Vagina (tissue), 2 donors: ENCODE measurements around the gene SUSD6. TPM values are rescaled to one million over a fixed set of nuclear protein-coding genes. Genes with fewer than 3 reads are reported as not detected.
A peak's percentile ranks its signal among the peaks of the same experiment; 100 is the strongest.

Experiments
- DNase-seq, 2 donors: peaks; one replicate each; pipeline ENCODE4 v3.0.0-alpha.2; 2017; ENCODE audit errors: extremely low spot score in 2 of 2
- H3K27ac ChIP-seq: fragments of 200-600 bp; sonication (generic); one replicate; pipeline ENCODE4 v1.5.1; 2019
- H3K27me3 ChIP-seq: fragments of 200-600 bp; sonication (generic); one replicate; pipeline ENCODE4 v1.5.1; 2019
- H3K36me3 ChIP-seq, 2 donors: fragments of 200-600 bp; sonication (generic); one replicate each; pipeline ENCODE4 v1.5.1; 2017 to 2019
- H3K4me1 ChIP-seq: fragments of 200-600 bp; sonication (generic); one replicate; pipeline ENCODE4 v1.5.1; 2019
- H3K4me3 ChIP-seq, 2 donors: fragments of 200-600 bp; sonication (generic); 1 replicate in 1 of 2; 2 replicates in 1 of 2; pipeline ENCODE4 v1.5.1; 2016 to 2019
- H3K9me3 ChIP-seq: fragments of 200-600 bp; sonication (generic); one replicate; pipeline ENCODE4 v1.5.1; 2019
- CTCF ChIP-seq, 3 experiments: fragments of 450-650 bp in 2 of 3; fragments of 200-600 bp in 1 of 3; sonication (generic) in 1 of 3; IDR thresholded peaks; one replicate each; pipeline ENCODE4 v1.5.1; 2017 to 2019; ENCODE audit warnings: antibody characterized with exemption in 3 of 3, mild to moderate bottlenecking in 2 of 3, moderate library complexity in 2 of 3
- POLR2A ChIP-seq, 2 donors: fragments of 450-650 bp; IDR thresholded peaks; one replicate each; pipeline ENCODE4 v1.6.1; 2017; ENCODE audit warnings: antibody characterized with exemption in 2 of 2, mild to moderate bottlenecking in 2 of 2, moderate library complexity in 2 of 2
- POLR2AphosphoS5 ChIP-seq, 2 donors: sonication (generic); formaldehyde crosslinking; IDR thresholded peaks; one replicate each; pipeline ENCODE4 v1.9.0; 2017; ENCODE audit warnings: antibody characterized with exemption in 2 of 2, mild to moderate bottlenecking in 2 of 2, low read depth in 1 of 2; ENCODE audit not compliant: insufficient read depth in 1 of 2
- intact Hi-C: fragments of 100-400 bp; cut with DNase I; formaldehyde crosslinking; loops from one replicate; pipeline ENCODE4 v1.15.1; 2023
- total RNA-seq: library from RNA; depleted of rRNA; stranded (reverse); fragments of >200 nt; gene quantifications from one replicate; pipeline ENCODE4 v1.2.3, GENCODE V29; 2016

Gene SUSD6
- total RNA-seq, 1 donor from 2014 or later, result 36.6 TPM

GRCh38 chr14:69581316-69581935, 30.0 kb upstream of the SUSD6 start:
- no peak for TF ChIP-seq POLR2A (IDR thresholded peaks at IDR 0.05)
- TF ChIP-seq POLR2AphosphoS5 (IDR thresholded peaks at IDR 0.05; ENCODE audit: insufficient read depth in 1 of 2, low read depth in 1 of 2), result no peak
- no peak for TF ChIP-seq CTCF (IDR thresholded peaks at IDR 0.05)
- Histone ChIP-seq H3K27me3 (no peaks in the 10 kb centered on the region), H3K36me3 (no peaks in the 10 kb centered on the region), H3K27ac (no peak overlapping the region), H3K4me1 (peaks cover 9% of the 10 kb centered on the region), H3K4me3 (no peak overlapping the region), H3K9me3 (no peaks in the 10 kb centered on the region)
- intact Hi-C loops, result no loop called here
- DNase-seq, result no peak

- no peak overlapping the region for H3K4me3 ChIP-seq
- no peaks in the 10 kb centered on the region for H3K27me3 ChIP-seq
- H3K9me3 ChIP-seq, result no peaks in the 10 kb centered on the region
- H3K27ac ChIP-seq, result no peak overlapping the region
- TF ChIP-seq POLR2A (IDR thresholded peaks at IDR 0.05) (no peak), POLR2AphosphoS5 (IDR thresholded peaks at IDR 0.05; ENCODE audit: insufficient read depth in 1 of 2, low read depth in 1 of 2) (no peak), CTCF (IDR thresholded peaks at IDR 0.05) (no peak)
- peaks cover 13% of the 10 kb centered on the region for H3K4me1 ChIP-seq
- H3K36me3 ChIP-seq, result no peaks in the 10 kb centered on the region
- intact Hi-C loops, result no loop called here
- DNase-seq, result no peak
Observed at GRCh38 chr14:69582212-69582611, 29.2 kb upstream of the SUSD6 start.

GRCh38 chr14:69582829-69583228, 28.6 kb upstream of the SUSD6 start:
- DNase-seq, result no peak
- H3K4me3 ChIP-seq, result no peak overlapping the region
- H3K4me1 ChIP-seq, result peaks cover 13% of the 10 kb centered on the region
- no peaks in the 10 kb centered on the region for H3K27me3 ChIP-seq
- H3K9me3 ChIP-seq, result no peaks in the 10 kb centered on the region
- intact Hi-C loops, result no loop called here
- no peak for TF ChIP-seq POLR2A (IDR thresholded peaks at IDR 0.05)
- no peak for TF ChIP-seq POLR2AphosphoS5 (IDR thresholded peaks at IDR 0.05; ENCODE audit: insufficient read depth in 1 of 2, low read depth in 1 of 2)
- TF ChIP-seq CTCF (IDR thresholded peaks at IDR 0.05), result no peak
- no peaks in the 10 kb centered on the region for H3K36me3 ChIP-seq
- no peak overlapping the region for H3K27ac ChIP-seq

DNA sequence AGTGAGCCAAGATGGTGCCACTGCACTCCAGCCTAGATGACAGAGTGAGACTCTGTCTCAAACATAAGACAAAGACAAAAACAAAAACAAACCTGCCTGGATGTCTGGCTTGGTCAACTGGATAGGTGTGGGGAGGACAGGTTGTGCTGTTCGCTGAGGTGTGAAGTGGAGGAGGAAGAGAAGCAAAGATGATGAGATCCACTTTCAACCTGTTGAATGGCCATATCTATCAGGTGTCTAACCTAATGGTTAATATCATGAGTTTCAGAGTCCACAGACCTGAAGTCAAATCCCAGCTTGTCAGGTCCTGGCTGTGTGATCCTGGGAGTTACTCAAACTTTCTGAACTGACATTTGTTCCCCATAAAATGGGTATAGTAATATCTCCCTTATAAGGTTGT, 27.0 kb upstream of the SUSD6 start:
- intact Hi-C loops, result loop anchor here (2.0 kb wide), 1 partner anchor 142 kb away; no protein-coding TSS in a partner anchor
- H3K4me3 ChIP-seq, result no peak overlapping the region
- H3K36me3 ChIP-seq, result no peaks in the 10 kb centered on the region
- no peak overlapping the region for H3K27ac ChIP-seq
- no peaks in the 10 kb centered on the region for H3K9me3 ChIP-seq
- no peak for DNase-seq
- TF ChIP-seq CTCF (IDR thresholded peaks at IDR 0.05) (no peak), POLR2AphosphoS5 (IDR thresholded peaks at IDR 0.05; ENCODE audit: insufficient read depth in 1 of 2, low read depth in 1 of 2) (no peak), POLR2A (IDR thresholded peaks at IDR 0.05) (no peak)
- no peaks in the 10 kb centered on the region for H3K27me3 ChIP-seq
- peaks cover 13% of the 10 kb centered on the region for H3K4me1 ChIP-seq

- Histone ChIP-seq H3K4me1 (peaks cover 13% of the 10 kb centered on the region), H3K27me3 (no peaks in the 10 kb centered on the region), H3K27ac (no peak overlapping the region), H3K36me3 (no peaks in the 10 kb centered on the region), H3K4me3 (no peak overlapping the region), H3K9me3 (no peaks in the 10 kb centered on the region)
- intact Hi-C loops, result no loop called here
- no peak for DNase-seq
- TF ChIP-seq POLR2AphosphoS5 (IDR thresholded peaks at IDR 0.05; ENCODE audit: insufficient read depth in 1 of 2, low read depth in 1 of 2) (peak in 1 of 2 donors; percentile 47), POLR2A (IDR thresholded peaks at IDR 0.05) (no peak)
Observed at GRCh38 chr14:69586404-69586803, 25.0 kb upstream of the SUSD6 start.
